IMR-90 (cell line): ENCODE data around the gene SPEF2. TPM values are rescaled to one million over a fixed set of nuclear protein-coding genes. Genes with fewer than 3 reads are reported as not detected.

Source experiments
- ATAC-seq: fragments of 200-7000 bp; cut with Tn5 transposase; 2 replicates; pipeline ENCODE4 v1.9.1; 2020; ENCODE audit warnings: low read depth, mild to moderate bottlenecking, moderate library complexity
- BruUV-seq: library from RNA; stranded (reverse); fragments of 400-500 nt; replicated peaks from 2 replicates; lab custom pipeline; 2021; lab: Mats Ljungman, UMichigan
- CTCF ChIA-PET: fragments of 300-600 bp; formaldehyde crosslinking; extraction: SDS; loops from one replicate; lab custom pipeline; 2021; ENCODE audit warnings: antibody characterized with exemption; lab: Yijun Ruan, JAX
- POLR2A ChIA-PET: fragments of 300-600 bp; sonication (Branson Sonifier 250); formaldehyde crosslinking; loops from one replicate; lab custom pipeline; 2022; ENCODE audit warnings: antibody characterized with exemption; ENCODE audit not compliant: unreplicated experiment; lab: Charles Lee
- DNase-seq: peaks from one replicate; pipeline ENCODE4 v3.0.0; 2013
- H2AFZ ChIP-seq: replicated peaks from 2 replicates; pipeline ENCODE3; 2013; ENCODE audit warnings: low read length, mild to moderate bottlenecking; ENCODE audit not compliant: poor library complexity
- H2AK5ac ChIP-seq: 2 replicates; pipeline ENCODE4 v1.6.1; 2013; ENCODE audit warnings: low read depth, low read length, inconsistent platforms
- H2AK9ac ChIP-seq: replicated peaks from 2 replicates; pipeline ENCODE3; 2013; ENCODE audit warnings: mild to moderate bottlenecking, low read depth, low read length, moderate library complexity; ENCODE audit not compliant: poor library complexity
- H2BK120ac ChIP-seq: 2 replicates; pipeline ENCODE4 v1.6.1; 2013; ENCODE audit warnings: low read depth, low read length, inconsistent platforms
- H2BK15ac ChIP-seq: 3 replicates; pipeline ENCODE4 v1.6.1; 2013; ENCODE audit warnings: low read depth, low read length, inconsistent platforms
- H2BK20ac ChIP-seq: 2 replicates; pipeline ENCODE4 v1.6.1; 2013; ENCODE audit warnings: low read depth, mild to moderate bottlenecking, inconsistent platforms, low read length, moderate library complexity
- H2BK5ac ChIP-seq: 2 replicates; pipeline ENCODE4 v1.6.1; 2013; ENCODE audit warnings: mild to moderate bottlenecking, low read depth, low read length, inconsistent platforms; ENCODE audit not compliant: poor library complexity, severe bottlenecking
- H3K14ac ChIP-seq: replicated peaks from 2 replicates; pipeline ENCODE4 v1.6.1; 2013; ENCODE audit warnings: low read depth, low read length, inconsistent platforms
- H3K18ac ChIP-seq: 2 replicates; pipeline ENCODE4 v1.6.1; 2013; ENCODE audit warnings: low read depth, low read length, control low read depth
- H3K23ac ChIP-seq: 2 replicates; pipeline ENCODE4 v1.6.1; 2013; ENCODE audit warnings: low read depth, low read length, inconsistent platforms
- H3K27ac ChIP-seq: 2 replicates; pipeline ENCODE4 v1.5.1; 2013; ENCODE audit warnings: mild to moderate bottlenecking, control low read depth, low read length; ENCODE audit not compliant: insufficient read depth
- H3K27me3 ChIP-seq: 2 replicates; pipeline ENCODE4 v1.6.1; 2013; ENCODE audit warnings: low read length; ENCODE audit not compliant: control insufficient read depth, insufficient read depth
- H3K36me3 ChIP-seq: 2 replicates; pipeline ENCODE4 v1.6.1; 2013; ENCODE audit warnings: low read length, mixed read lengths; ENCODE audit not compliant: control insufficient read depth, insufficient read depth
- H3K4ac ChIP-seq: 2 replicates; pipeline ENCODE4 v1.6.1; 2013; ENCODE audit warnings: low read depth, low read length, inconsistent platforms
- H3K4me1 ChIP-seq: 2 replicates; pipeline ENCODE4 v1.6.1; 2013; ENCODE audit warnings: low read length, mixed read lengths; ENCODE audit not compliant: control insufficient read depth, insufficient read depth
- H3K4me2 ChIP-seq: 2 replicates; pipeline ENCODE4 v1.6.1; 2013; ENCODE audit warnings: low read depth, mild to moderate bottlenecking, control low read depth, low read length, moderate library complexity
- H3K4me3 ChIP-seq: 2 replicates; pipeline ENCODE4 v1.5.1; 2013; ENCODE audit warnings: low read depth, mild to moderate bottlenecking, control low read depth, low read length, moderate library complexity; ENCODE audit not compliant: insufficient read depth
- H3K56ac ChIP-seq: 2 replicates; pipeline ENCODE4 v1.6.1; 2013; ENCODE audit warnings: low read length, inconsistent platforms; ENCODE audit not compliant: insufficient read depth; ENCODE audit errors: extremely low read depth
- H3K79me1 ChIP-seq, 2 experiments: 2 replicates each; pipeline ENCODE4 v1.6.1; 2013; ENCODE audit warnings: low read length in 2 of 2, inconsistent platforms in 1 of 2, low read depth in 1 of 2
- H3K9ac ChIP-seq: 2 replicates; pipeline ENCODE4 v1.6.1; 2013; ENCODE audit warnings: low read depth, low read length, control low read depth
- H3K9me1 ChIP-seq: 2 replicates; pipeline ENCODE4 v1.6.1; 2013; ENCODE audit warnings: low read length, inconsistent platforms; ENCODE audit not compliant: insufficient read depth
- H3K9me3 ChIP-seq: 2 replicates; pipeline ENCODE4 v1.6.1; 2013; ENCODE audit warnings: low read length; ENCODE audit not compliant: control insufficient read depth, insufficient read depth
- H4K20me1 ChIP-seq: 2 replicates; pipeline ENCODE4 v1.6.1; 2013; ENCODE audit warnings: low read length, inconsistent platforms; ENCODE audit not compliant: insufficient read depth
- H4K5ac ChIP-seq: 2 replicates; pipeline ENCODE4 v1.6.1; 2013; ENCODE audit warnings: mild to moderate bottlenecking, low read depth, low read length, control low read depth
- H4K8ac ChIP-seq, 2 experiments: 2 replicates each; pipeline ENCODE4 v1.6.1; 2013; ENCODE audit warnings: low read depth in 2 of 2, low read length in 2 of 2, control low read depth in 1 of 2, inconsistent platforms in 1 of 2
- H4K91ac ChIP-seq: 2 replicates; pipeline ENCODE4 v1.6.1; 2013; ENCODE audit warnings: low read depth, low read length, inconsistent platforms; ENCODE audit not compliant: insufficient read depth
- BHLHE40 ChIP-seq: fragments of 150-350 bp; IDR thresholded peaks from 2 replicates; pipeline ENCODE4 v1.6.1; 2016; ENCODE audit warnings: mild to moderate bottlenecking, low read depth, low read length
- CHD1 ChIP-seq: IDR thresholded peaks from 2 replicates; pipeline ENCODE4 v1.6.1; 2012; ENCODE audit warnings: low read depth, low read length, improper control_type of control experiment
- CTCF ChIP-seq: conservative IDR thresholded peaks from 2 replicates; pipeline ENCODE4 v1.5.1; 2012; ENCODE audit warnings: mild to moderate bottlenecking, low read depth, low read length, improper control_type of control experiment
- ELK1 ChIP-seq: fragments of 150-350 bp; IDR thresholded peaks from 2 replicates; pipeline ENCODE4 v1.6.1; 2016; ENCODE audit warnings: low read depth, mild to moderate bottlenecking, low read length, moderate library complexity, borderline replicate concordance
- FOS ChIP-seq: fragments of 150-350 bp; IDR thresholded peaks from 2 replicates; pipeline ENCODE4 v1.6.1; 2016; ENCODE audit warnings: low read depth, low read length
- MAFK ChIP-seq: IDR thresholded peaks from 2 replicates; pipeline ENCODE4 v1.6.1; 2012; ENCODE audit warnings: low read depth, low read length, improper control_type of control experiment
- MXI1 ChIP-seq: IDR thresholded peaks from 2 replicates; pipeline ENCODE4 v1.6.1; 2012; ENCODE audit warnings: low read depth, mild to moderate bottlenecking, low read length, moderate library complexity, borderline replicate concordance
- NFE2L2 ChIP-seq: fragments of 150-350 bp; IDR thresholded peaks from 2 replicates; pipeline ENCODE4 v1.6.1; 2016; ENCODE audit warnings: low read depth, mild to moderate bottlenecking, low read length
- POLR2A ChIP-seq: IDR thresholded peaks from 2 replicates; pipeline ENCODE4 v1.6.1; 2012; ENCODE audit warnings: mild to moderate bottlenecking, low read depth, low read length
- RAD21 ChIP-seq: IDR thresholded peaks from 2 replicates; pipeline ENCODE4 v1.6.1; 2012; ENCODE audit warnings: low read length, improper control_type of control experiment
- RCOR1 ChIP-seq: IDR thresholded peaks from 2 replicates; pipeline ENCODE4 v1.6.1; 2012; ENCODE audit warnings: mild to moderate bottlenecking, low read length, improper control_type of control experiment; ENCODE audit not compliant: insufficient replicate concordance
- RFX5 ChIP-seq: IDR thresholded peaks from 2 replicates; pipeline ENCODE4 v1.8.0; 2012; ENCODE audit warnings: low read depth, mild to moderate bottlenecking, low read length, moderate library complexity
- SMC3 ChIP-seq: fragments of 150-350 bp; IDR thresholded peaks from 2 replicates; pipeline ENCODE4 v1.6.1; 2016; ENCODE audit warnings: low read depth, mild to moderate bottlenecking, antibody characterized with exemption, low read length, moderate library complexity
- WGBS, 2 experiments: methylation state at CpG; one replicate each; pipeline versions ENCODE4 v1.1.5 to v1.1.7; 2013; ENCODE audit warnings: missing lambda C conversion rate in 2 of 2; ENCODE audit not compliant: insufficient read length in 1 of 2; ENCODE audit errors: extremely low coverage in 2 of 2; 5-methylcytosine and 5-hydroxymethylcytosine counted together
- dilution Hi-C: fragments of 300-500 bp; cut with HindIII; formaldehyde crosslinking; loops from one replicate; pipeline ENCODE4 v1.14.3; 2018; ENCODE audit warnings: low sequenced_read_pairs; ENCODE audit not compliant: unreplicated experiment
- in situ Hi-C: fragments of 300-500 bp; cut with MboI; formaldehyde crosslinking; loops from 3 replicates; pipeline ENCODE4 v1.14.3; 2019; ENCODE audit warnings: low sequenced_read_pairs, inconsistent platforms, mixed read lengths
- intact Hi-C: fragments of 100-400 bp; cut with micrococcal nuclease; formaldehyde crosslinking; loops from 2 replicates; pipeline ENCODE4 v1.10.0; 2022
- polyA plus RNA-seq, 3 experiments: library from polyadenylated mRNA; depleted of rRNA; stranded (reverse); fragments of >200 nt; gene quantifications; 2 replicates each; pipeline ENCODE4 v1.2.3, GENCODE V29; 2012; ENCODE audit warnings: low replicate concordance in 1 of 3
- total RNA-seq: library from RNA; depleted of rRNA; stranded (reverse); fragments of >200 nt; gene quantifications from 2 replicates; pipeline ENCODE4 v1.2.3, GENCODE V29; 2012
- TF ChIP-seq, protein P1 (sequence below): fragments of 150-350 bp; IDR thresholded peaks from 2 replicates; pipeline ENCODE4 v1.6.1; 2017; ENCODE audit warnings: mild to moderate bottlenecking, antibody characterized with exemption, low read length, low read depth

SPEF2 gene
- total and polyA plus RNA-seq, 2 of the 4 experiments (the other 2 are of a cell fraction): 1.7 to 2.3 TPM

- no peak for TF ChIP-seq CHD1
These were observed 153.6 kb downstream of the SPEF2 start (continued) for GRCh38 chr5:35771300-35771699.

- no TSS peak for BruUV-seq
- H3K9me1 ChIP-seq: peaks cover 9% of the 10 kb centered on the region
- ChIA-PET CTCF (interaction anchor here (0.8 kb wide), 1 partner anchor 14 kb away, joined by 3 read pairs; no protein-coding TSS in a partner anchor), POLR2A (no interaction called here)
- H3K14ac ChIP-seq: peak overlapping the region; percentile 14
- H3K9me3 ChIP-seq: no peaks in the 10 kb centered on the region
- peak overlapping the region; percentile 95 for H2AK5ac ChIP-seq
- no peak overlapping the region for H2AFZ ChIP-seq
- H3K4ac ChIP-seq: peak overlapping the region; percentile 77
- H4K8ac ChIP-seq: peak overlapping the region; percentile 90 to 97
- peak overlapping the region; percentile 87 for H3K56ac ChIP-seq
- intact Hi-C loops (loop anchor here (5.0 kb wide), 2 partner anchors 115 to 155 kb away; partner anchors contain the start of gene SPEF2), dilution Hi-C loops (no loop called here), in situ Hi-C loops (no loop called here)
- DNase-seq (no peak), ATAC-seq (peak; percentile 18)
- no peak overlapping the region for H3K4me3 ChIP-seq
- H4K5ac ChIP-seq: peak overlapping the region; percentile 98; the same call in 1 of the 2 replicates
- H3K4me2 ChIP-seq: peak overlapping the region; percentile 16; the same call in 1 of the 2 replicates
- H2BK120ac ChIP-seq: peak overlapping the region; percentile 82
- peak overlapping the region; percentile 97 for H4K91ac ChIP-seq
- H4K20me1 ChIP-seq: no peaks in the 10 kb centered on the region
- H2BK15ac ChIP-seq: peak overlapping the region; percentile 100; the same call in 2 of the 3 replicates
- peaks cover 19% of the 10 kb centered on the region for H3K4me1 ChIP-seq
- H3K27me3 ChIP-seq: no peaks in the 10 kb centered on the region
- peak overlapping the region; percentile 52; the same call in 1 of the 2 replicates for H3K9ac ChIP-seq
- peak overlapping the region; percentile 99 for H2BK5ac ChIP-seq
- H3K18ac ChIP-seq: peak overlapping the region; percentile 100
- H3K27ac ChIP-seq: peak overlapping the region; percentile 92
- peak overlapping the region; percentile 94 for H2BK20ac ChIP-seq
- no peaks in the 10 kb centered on the region for H3K36me3 ChIP-seq
- WGBS, 2 experiments: no CpG with 5 or more reads among the region's 2 CpGs
- H2AK9ac ChIP-seq: peak overlapping the region; percentile 9
- peak overlapping the region; percentile 62 for H3K23ac ChIP-seq
- H3K79me1 ChIP-seq: no peaks in the 10 kb centered on the region
- no peak for TF ChIP-seq ELK1
- no peak for TF ChIP-seq POLR2A
- TF ChIP-seq RCOR1: no peak
- TF ChIP-seq NFE2L2: no peak
- no peak for TF ChIP-seq BHLHE40
- TF ChIP-seq MAFK: no peak
- TF ChIP-seq RAD21: no peak
- no peak for TF ChIP-seq RFX5
- TF ChIP-seq, protein P1, sequence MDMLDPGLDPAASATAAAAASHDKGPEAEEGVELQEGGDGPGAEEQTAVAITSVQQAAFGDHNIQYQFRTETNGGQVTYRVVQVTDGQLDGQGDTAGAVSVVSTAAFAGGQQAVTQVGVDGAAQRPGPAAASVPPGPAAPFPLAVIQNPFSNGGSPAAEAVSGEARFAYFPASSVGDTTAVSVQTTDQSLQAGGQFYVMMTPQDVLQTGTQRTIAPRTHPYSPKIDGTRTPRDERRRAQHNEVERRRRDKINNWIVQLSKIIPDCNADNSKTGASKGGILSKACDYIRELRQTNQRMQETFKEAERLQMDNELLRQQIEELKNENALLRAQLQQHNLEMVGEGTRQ: no peak
- TF ChIP-seq MXI1: no peak
- no peak for TF ChIP-seq CHD1
- TF ChIP-seq FOS: no peak
- no peak for TF ChIP-seq SMC3
- TF ChIP-seq CTCF: no peak
These were observed 154.2 kb downstream of the SPEF2 start for GRCh38 chr5:35771839-35772238.
